Stimulated activated naive CD8-positive, alpha-beta T cell treated with anti-CD3 and anti-CD28 coated beads, Interleukin-15, Interleukin-2, amounts not matched to agents 100 ng/mL and 50 ng/mL, for 24 hours (primary cell): ENCODE results near the gene CPZ.
"Not testable (repeated sequence)": the region's sequence is repeated elsewhere in the genome, so short reads cannot be mapped to it uniquely, and the experiment has no call there.

ENCODE experiments used
- H3K27ac Mint-ChIP-seq: one replicate; pipeline ENCODE4 v1.8.0; 2021; ENCODE audit warnings: mild to moderate bottlenecking, mixed read lengths
- H3K27me3 Mint-ChIP-seq: one replicate; pipeline ENCODE4 v1.8.0; 2021; ENCODE audit warnings: mixed read lengths
- H3K36me3 Mint-ChIP-seq: one replicate; pipeline ENCODE4 v1.8.0; 2021; ENCODE audit warnings: low read depth, mixed read lengths
- H3K4me1 Mint-ChIP-seq: one replicate; pipeline ENCODE4 v1.8.0; 2021; ENCODE audit warnings: low read depth, mixed read lengths
- H3K4me3 Mint-ChIP-seq: one replicate; pipeline ENCODE4 v1.8.0; 2021; ENCODE audit warnings: mild to moderate bottlenecking, mixed read lengths
- H3K9me3 Mint-ChIP-seq: one replicate; pipeline ENCODE4 v1.8.0; 2021; ENCODE audit warnings: mixed read lengths

The CPZ gene

GRCh38 chr4:8649631-8650361 lies 57.2 kb downstream of the CPZ start:
- no peak overlapping the region for H3K4me3 Mint-ChIP-seq
- H3K27ac Mint-ChIP-seq: no peak overlapping the region
- no peaks in the 10 kb centered on the region for H3K36me3 Mint-ChIP-seq
- no peaks in the 10 kb centered on the region for H3K4me1 Mint-ChIP-seq
- peaks cover 8% of the 10 kb centered on the region for H3K9me3 Mint-ChIP-seq
- peaks cover 3% of the 10 kb centered on the region for H3K27me3 Mint-ChIP-seq

DNA sequence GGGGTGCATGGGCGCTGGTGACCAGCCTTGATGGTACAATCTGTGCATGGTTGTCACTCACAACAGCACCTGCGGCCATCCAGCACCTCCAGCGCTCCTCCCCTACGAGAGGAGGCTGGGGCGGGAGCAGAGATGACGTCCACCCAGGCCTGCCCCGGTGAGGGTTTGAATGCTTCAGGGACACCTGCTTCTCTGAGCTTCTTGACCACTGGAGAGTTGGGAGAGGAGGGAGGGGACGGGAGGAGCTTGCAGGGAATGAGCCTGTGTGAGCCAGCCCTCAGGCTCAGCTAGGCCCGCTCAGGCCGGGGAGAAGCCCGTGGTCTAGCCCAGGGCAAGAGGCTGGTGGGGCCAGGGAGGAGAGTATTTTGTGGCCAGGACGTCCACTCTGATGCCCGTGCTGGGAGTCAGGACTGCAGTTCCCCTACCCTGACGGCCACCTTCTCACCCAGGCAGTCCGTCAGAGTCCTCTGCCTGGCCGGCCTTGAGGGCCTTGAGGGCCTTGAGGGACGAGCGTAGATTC lies 59.2 kb downstream of the CPZ start:
- H3K4me1 Mint-ChIP-seq: no peaks in the 10 kb centered on the region

GRCh38 chr4:8652181-8653078 lies 59.9 kb downstream of the CPZ start:
- peaks cover 3% of the 10 kb centered on the region for H3K27me3 Mint-ChIP-seq
- peaks cover 8% of the 10 kb centered on the region for H3K9me3 Mint-ChIP-seq
- no peak overlapping the region for H3K27ac Mint-ChIP-seq
- no peak overlapping the region for H3K4me3 Mint-ChIP-seq
- H3K36me3 Mint-ChIP-seq: no peaks in the 10 kb centered on the region
- H3K4me1 Mint-ChIP-seq: no peaks in the 10 kb centered on the region

More for the DNA sequence above, 59.2 kb downstream of the CPZ start:
- Mint-ChIP-seq H3K27me3 (peaks cover 3% of the 10 kb centered on the region), H3K36me3 (no peaks in the 10 kb centered on the region), H3K4me3 (no peak overlapping the region), H3K27ac (no peak overlapping the region), H3K9me3 (peaks cover 8% of the 10 kb centered on the region)

DNA sequence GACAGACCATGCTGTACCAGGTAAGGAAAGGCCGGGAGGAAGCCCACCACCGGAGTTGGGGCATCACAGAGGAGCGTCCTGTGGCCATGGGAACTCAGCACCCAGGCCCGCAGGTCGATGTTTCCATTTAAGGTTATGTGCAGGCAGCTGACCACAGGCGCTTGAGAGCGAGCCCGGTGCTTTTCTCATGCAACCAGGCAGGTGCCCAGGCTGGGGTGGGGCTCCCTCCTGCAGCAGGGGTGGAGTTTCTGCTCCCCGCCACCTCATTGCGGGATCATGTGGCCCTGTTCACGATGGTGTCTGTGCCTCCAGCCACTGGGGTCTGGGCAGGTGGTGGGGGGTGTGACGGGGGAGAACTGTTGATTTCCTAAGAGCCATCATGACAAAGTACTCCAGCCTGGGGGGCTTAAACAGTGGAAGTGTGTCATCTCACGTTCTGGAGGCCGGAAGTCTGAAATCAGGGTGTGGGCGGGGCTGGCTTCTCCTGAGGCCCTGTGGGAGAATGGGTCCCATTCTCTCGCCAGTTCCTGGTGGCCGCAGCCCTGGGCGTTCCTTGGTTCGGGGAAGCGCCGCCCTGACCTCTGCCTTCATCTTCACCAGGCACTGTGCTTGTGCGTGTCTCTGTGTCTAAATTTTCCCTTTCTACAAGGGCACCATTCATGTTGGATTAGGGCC lies 60.9 kb downstream of the CPZ start:
- no peaks in the 10 kb centered on the region for H3K4me1 Mint-ChIP-seq
- H3K36me3 Mint-ChIP-seq: no peaks in the 10 kb centered on the region
- no peak overlapping the region for H3K27ac Mint-ChIP-seq
- peaks cover 8% of the 10 kb centered on the region for H3K9me3 Mint-ChIP-seq
- H3K4me3 Mint-ChIP-seq: no peak overlapping the region
- peaks cover 3% of the 10 kb centered on the region for H3K27me3 Mint-ChIP-seq

GRCh38 chr4:8654139-8654538 lies 61.6 kb downstream of the CPZ start:
- not testable (repeated sequence) for H3K36me3 Mint-ChIP-seq, H3K27me3 Mint-ChIP-seq, H3K4me3 Mint-ChIP-seq, H3K9me3 Mint-ChIP-seq, H3K27ac Mint-ChIP-seq, H3K4me1 Mint-ChIP-seq

DNA sequence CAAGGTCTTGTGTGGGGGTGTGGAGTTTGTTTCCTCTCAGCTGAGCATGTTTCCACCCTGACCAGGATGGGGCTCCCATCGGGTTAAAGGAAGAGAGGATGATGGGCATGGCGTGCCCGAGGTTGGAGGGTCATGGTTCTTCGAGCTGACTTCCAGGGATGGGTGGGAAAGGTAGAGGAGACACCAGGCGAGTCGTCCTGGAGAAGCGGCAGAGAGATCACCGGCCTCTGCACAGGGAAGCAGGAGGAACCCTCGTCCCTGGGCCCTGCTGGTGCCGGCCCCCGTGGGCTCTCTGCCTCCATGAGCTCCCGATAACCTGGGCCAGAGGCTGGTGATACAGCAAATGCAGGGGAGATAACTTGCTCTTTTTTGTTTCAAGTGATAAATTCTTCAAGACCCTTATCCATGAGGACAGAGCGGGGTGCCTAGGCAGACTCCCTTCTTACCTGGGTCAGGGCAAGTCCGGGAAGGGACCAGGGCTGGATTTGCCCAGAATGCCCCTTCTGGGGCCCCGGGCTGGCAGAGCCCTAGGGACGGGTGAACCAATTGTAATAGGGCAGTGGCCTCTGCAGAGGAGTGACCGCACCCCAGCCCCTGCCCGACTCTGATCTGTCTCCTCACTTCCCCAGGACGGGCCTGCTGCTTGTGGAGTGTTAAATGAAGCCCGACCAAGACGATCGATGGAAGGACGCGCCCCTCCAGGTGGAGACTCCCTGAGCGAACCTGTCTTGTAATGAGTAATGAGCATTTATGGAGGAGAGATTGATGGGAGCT lies 63.0 kb downstream of the CPZ start:
- peaks cover 3% of the 10 kb centered on the region for H3K27me3 Mint-ChIP-seq
- no peak overlapping the region for H3K27ac Mint-ChIP-seq
- no peak overlapping the region for H3K4me3 Mint-ChIP-seq
- no peaks in the 10 kb centered on the region for H3K4me1 Mint-ChIP-seq
- peaks cover 8% of the 10 kb centered on the region for H3K9me3 Mint-ChIP-seq
- no peaks in the 10 kb centered on the region for H3K36me3 Mint-ChIP-seq

DNA sequence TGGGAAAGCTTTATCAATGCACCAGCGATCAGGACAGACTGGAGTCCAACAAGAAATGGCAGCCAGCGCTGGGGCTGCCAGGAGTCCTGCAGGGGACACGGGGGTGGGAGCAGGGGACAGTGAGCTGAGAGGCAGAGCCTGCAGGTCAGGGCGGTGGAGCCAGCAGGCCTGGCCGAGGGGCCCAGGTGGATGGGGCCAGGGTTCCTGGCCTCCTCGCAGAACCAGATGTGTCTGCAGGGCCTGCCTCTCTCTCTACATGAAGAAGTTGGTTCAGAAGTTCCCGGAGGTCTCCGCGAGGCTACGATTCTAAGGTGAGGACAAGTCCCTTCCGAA lies 63.6 kb downstream of the CPZ start:
- Mint-ChIP-seq H3K27me3 (peaks cover 6% of the 10 kb centered on the region), H3K36me3 (no peaks in the 10 kb centered on the region), H3K4me1 (no peaks in the 10 kb centered on the region), H3K4me3 (no peak overlapping the region), H3K9me3 (peaks cover 8% of the 10 kb centered on the region), H3K27ac (no peak overlapping the region)

GRCh38 chr4:8656711-8657380 lies 64.3 kb downstream of the CPZ start:
- no peaks in the 10 kb centered on the region for H3K4me1 Mint-ChIP-seq
- H3K27ac Mint-ChIP-seq: no peak overlapping the region
- no peak overlapping the region for H3K4me3 Mint-ChIP-seq
- peaks cover 6% of the 10 kb centered on the region for H3K27me3 Mint-ChIP-seq
- peaks cover 8% of the 10 kb centered on the region for H3K9me3 Mint-ChIP-seq
- no peaks in the 10 kb centered on the region for H3K36me3 Mint-ChIP-seq

GRCh38 chr4:8657381-8658088 lies 65.0 kb downstream of the CPZ start:
- Mint-ChIP-seq H3K4me1 (no peaks in the 10 kb centered on the region), H3K27me3 (peaks cover 6% of the 10 kb centered on the region), H3K4me3 (no peak overlapping the region), H3K27ac (no peak overlapping the region), H3K36me3 (no peaks in the 10 kb centered on the region), H3K9me3 (peaks cover 8% of the 10 kb centered on the region)

GRCh38 chr4:8662776-8663175 lies 70.2 kb downstream of the CPZ start:
- Mint-ChIP-seq H3K27me3 (peaks cover 6% of the 10 kb centered on the region), H3K9me3 (no peaks in the 10 kb centered on the region)

GRCh38 chr4:8664031-8664805 lies 71.7 kb downstream of the CPZ start:
- no peaks in the 10 kb centered on the region for H3K36me3 Mint-ChIP-seq
- no peak overlapping the region for H3K4me3 Mint-ChIP-seq
- H3K27me3 Mint-ChIP-seq: peaks cover 6% of the 10 kb centered on the region
- H3K27ac Mint-ChIP-seq: no peak overlapping the region
- no peaks in the 10 kb centered on the region for H3K4me1 Mint-ChIP-seq
- H3K9me3 Mint-ChIP-seq: no peaks in the 10 kb centered on the region

More at GRCh38 chr4:8662776-8663175, 70.2 kb downstream of the CPZ start:
- Mint-ChIP-seq H3K27ac (no peak overlapping the region), H3K4me3 (no peak overlapping the region), H3K4me1 (no peaks in the 10 kb centered on the region), H3K36me3 (no peaks in the 10 kb centered on the region)

- Mint-ChIP-seq H3K4me3 (no peak overlapping the region), H3K9me3 (no peaks in the 10 kb centered on the region), H3K27me3 (peaks cover 6% of the 10 kb centered on the region), H3K27ac (no peak overlapping the region), H3K4me1 (no peaks in the 10 kb centered on the region), H3K36me3 (no peaks in the 10 kb centered on the region)
Measured at GRCh38 chr4:8664976-8665375, 72.4 kb downstream of the CPZ start.
